ENCODE results near the gene ZCCHC4.

- TF ChIP-seq POLR2A (IDR thresholded peaks at IDR 0.05), result no peak
- no peak for TF ChIP-seq CTCF (IDR thresholded peaks at IDR 0.05)
- TF ChIP-seq EP300 (IDR thresholded peaks at IDR 0.05), result no peak
Observed at GRCh38 chr4:25367877-25368276, 55.3 kb downstream of the ZCCHC4 start.

Measured in stomach (tissue), 4 donors.